ENCODE data around the gene S100A10.

Gene S100A10

DNA sequence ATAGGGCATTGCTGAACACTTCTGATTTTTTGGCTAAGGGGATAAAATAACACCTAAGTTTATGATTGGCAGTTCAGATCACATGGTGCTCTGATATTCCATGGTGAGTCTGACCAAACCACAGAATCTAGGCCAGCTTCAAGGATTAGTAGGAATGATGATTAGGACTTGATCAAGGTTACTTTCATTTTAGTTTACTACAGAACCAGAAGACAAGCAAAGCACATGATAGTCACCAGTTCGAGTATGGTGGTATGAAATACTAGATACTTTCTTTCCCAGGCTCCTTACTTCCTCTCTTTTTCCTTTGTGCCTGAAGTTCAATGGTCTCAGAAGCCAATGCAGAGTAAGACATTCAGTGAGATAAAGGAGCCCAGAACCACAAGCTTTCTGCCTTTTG lies 26.6 kb downstream of the S100A10 start:
- no peaks in the 10 kb centered on the region for H3K79me2 ChIP-seq (ENCODE audit: insufficient read depth, low read length)
- H3K4me2 ChIP-seq (ENCODE audit: insufficient read depth, low read length): no peak overlapping the region
- H3K27me3 ChIP-seq (ENCODE audit: insufficient read depth, low read length, poor library complexity): peaks cover 8% of the 10 kb centered on the region
- H3K4me3 ChIP-seq (ENCODE audit: low read depth in 1 of 2, low read length in 2 of 2): no peak overlapping the region
- no peaks in the 10 kb centered on the region for H3K36me3 ChIP-seq (ENCODE audit: insufficient read depth, low read length)
- no peaks in the 10 kb centered on the region for H3K9me3 ChIP-seq (ENCODE audit: insufficient read depth, low read length, severe bottlenecking)
- H4K20me1 ChIP-seq (ENCODE audit: insufficient read depth, low read length): no peaks in the 10 kb centered on the region
- no peak overlapping the region for H3K9ac ChIP-seq (ENCODE audit: low read depth, low read length)
- ATAC-seq (ENCODE audit: insufficient read depth, low read depth) (no peak), DNase-seq (no peak)
- H3K27ac ChIP-seq (ENCODE audit: low read length): no peak overlapping the region
- no peak overlapping the region for H2AFZ ChIP-seq (ENCODE audit: low read depth, low read length)
- peaks cover 11% of the 10 kb centered on the region for H3K4me1 ChIP-seq (ENCODE audit: insufficient read depth, low read length)
- TF ChIP-seq, protein P1, sequence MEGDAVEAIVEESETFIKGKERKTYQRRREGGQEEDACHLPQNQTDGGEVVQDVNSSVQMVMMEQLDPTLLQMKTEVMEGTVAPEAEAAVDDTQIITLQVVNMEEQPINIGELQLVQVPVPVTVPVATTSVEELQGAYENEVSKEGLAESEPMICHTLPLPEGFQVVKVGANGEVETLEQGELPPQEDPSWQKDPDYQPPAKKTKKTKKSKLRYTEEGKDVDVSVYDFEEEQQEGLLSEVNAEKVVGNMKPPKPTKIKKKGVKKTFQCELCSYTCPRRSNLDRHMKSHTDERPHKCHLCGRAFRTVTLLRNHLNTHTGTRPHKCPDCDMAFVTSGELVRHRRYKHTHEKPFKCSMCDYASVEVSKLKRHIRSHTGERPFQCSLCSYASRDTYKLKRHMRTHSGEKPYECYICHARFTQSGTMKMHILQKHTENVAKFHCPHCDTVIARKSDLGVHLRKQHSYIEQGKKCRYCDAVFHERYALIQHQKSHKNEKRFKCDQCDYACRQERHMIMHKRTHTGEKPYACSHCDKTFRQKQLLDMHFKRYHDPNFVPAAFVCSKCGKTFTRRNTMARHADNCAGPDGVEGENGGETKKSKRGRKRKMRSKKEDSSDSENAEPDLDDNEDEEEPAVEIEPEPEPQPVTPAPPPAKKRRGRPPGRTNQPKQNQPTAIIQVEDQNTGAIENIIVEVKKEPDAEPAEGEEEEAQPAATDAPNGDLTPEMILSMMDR (IDR thresholded peaks at IDR 0.05; ENCODE audit: borderline replicate concordance, extremely low read depth, low read length, poor library complexity, severe bottlenecking): no peak
- no peak for TF ChIP-seq EZH2 (IDR thresholded peaks at IDR 0.05; ENCODE audit: borderline replicate concordance, low read depth, low read length, severe bottlenecking)

GRCh38 chr1:151966061-151966460 lies 27.6 kb downstream of the S100A10 start:
- Histone ChIP-seq H3K4me2 (ENCODE audit: insufficient read depth, low read length) (no peak overlapping the region), H3K4me1 (ENCODE audit: insufficient read depth, low read length) (peaks cover 11% of the 10 kb centered on the region), H4K20me1 (ENCODE audit: insufficient read depth, low read length) (no peaks in the 10 kb centered on the region), H3K4me3 (ENCODE audit: low read depth in 1 of 2, low read length in 2 of 2) (no peak overlapping the region), H3K79me2 (ENCODE audit: insufficient read depth, low read length) (no peaks in the 10 kb centered on the region), H2AFZ (ENCODE audit: low read depth, low read length) (no peak overlapping the region), H3K9me3 (ENCODE audit: insufficient read depth, low read length, severe bottlenecking) (no peaks in the 10 kb centered on the region), H3K27me3 (ENCODE audit: insufficient read depth, low read length, poor library complexity) (peaks cover 8% of the 10 kb centered on the region), H3K36me3 (ENCODE audit: insufficient read depth, low read length) (no peaks in the 10 kb centered on the region), H3K27ac (ENCODE audit: low read length) (no peak overlapping the region), H3K9ac (ENCODE audit: low read depth, low read length) (no peak overlapping the region)
- ATAC-seq (ENCODE audit: insufficient read depth, low read depth) (no peak), DNase-seq (no peak)
- TF ChIP-seq EZH2 (IDR thresholded peaks at IDR 0.05; ENCODE audit: borderline replicate concordance, low read depth, low read length, severe bottlenecking): no peak
- TF ChIP-seq, protein P1 (IDR thresholded peaks at IDR 0.05; ENCODE audit: borderline replicate concordance, extremely low read depth, low read length, poor library complexity, severe bottlenecking): no peak

DNA sequence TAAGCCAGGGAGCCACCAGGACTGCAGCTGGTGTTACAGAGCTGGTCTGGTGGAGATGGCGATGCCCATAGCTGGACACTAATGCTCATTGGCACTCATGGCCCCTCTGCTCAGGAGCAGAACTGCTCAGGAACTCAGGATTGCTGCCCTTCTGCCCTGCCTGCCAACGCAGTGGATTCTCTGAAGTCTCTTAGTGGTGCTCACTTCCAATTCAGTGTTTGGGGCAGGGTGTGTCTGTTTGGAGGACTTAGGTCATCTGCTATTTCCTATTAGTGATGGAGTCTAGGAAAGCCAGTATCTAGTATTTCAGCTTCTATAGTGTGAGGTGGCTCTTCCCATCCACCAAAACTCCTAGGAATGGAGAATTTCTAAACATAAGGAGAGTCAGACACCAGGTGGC lies 29.1 kb downstream of the S100A10 start:
- DNase-seq (no peak), ATAC-seq (ENCODE audit: insufficient read depth, low read depth) (no peak)
- Histone ChIP-seq H3K4me3 (ENCODE audit: low read depth in 1 of 2, low read length in 2 of 2) (no peak overlapping the region), H3K27ac (ENCODE audit: low read length) (no peak overlapping the region), H4K20me1 (ENCODE audit: insufficient read depth, low read length) (no peaks in the 10 kb centered on the region), H3K9me3 (ENCODE audit: insufficient read depth, low read length, severe bottlenecking) (no peaks in the 10 kb centered on the region), H2AFZ (ENCODE audit: low read depth, low read length) (no peak overlapping the region), H3K79me2 (ENCODE audit: insufficient read depth, low read length) (no peaks in the 10 kb centered on the region), H3K4me2 (ENCODE audit: insufficient read depth, low read length) (no peak overlapping the region), H3K27me3 (ENCODE audit: insufficient read depth, low read length, poor library complexity) (peaks cover 8% of the 10 kb centered on the region), H3K4me1 (ENCODE audit: insufficient read depth, low read length) (peaks cover 11% of the 10 kb centered on the region), H3K9ac (ENCODE audit: low read depth, low read length) (no peak overlapping the region), H3K36me3 (ENCODE audit: insufficient read depth, low read length) (no peaks in the 10 kb centered on the region)
- TF ChIP-seq EZH2 (IDR thresholded peaks at IDR 0.05; ENCODE audit: borderline replicate concordance, low read depth, low read length, severe bottlenecking): no peak
- TF ChIP-seq, protein P1 (IDR thresholded peaks at IDR 0.05; ENCODE audit: borderline replicate concordance, extremely low read depth, low read length, poor library complexity, severe bottlenecking): no peak

- ATAC-seq (ENCODE audit: insufficient read depth, low read depth) (no peak), DNase-seq (no peak)
- Histone ChIP-seq H3K4me2 (ENCODE audit: insufficient read depth, low read length) (no peak overlapping the region), H3K9me3 (ENCODE audit: insufficient read depth, low read length, severe bottlenecking) (no peaks in the 10 kb centered on the region), H3K9ac (ENCODE audit: low read depth, low read length) (no peak overlapping the region), H3K79me2 (ENCODE audit: insufficient read depth, low read length) (no peaks in the 10 kb centered on the region), H3K4me1 (ENCODE audit: insufficient read depth, low read length) (peaks cover 8% of the 10 kb centered on the region), H3K27me3 (ENCODE audit: insufficient read depth, low read length, poor library complexity) (peaks cover 13% of the 10 kb centered on the region), H4K20me1 (ENCODE audit: insufficient read depth, low read length) (no peaks in the 10 kb centered on the region), H3K36me3 (ENCODE audit: insufficient read depth, low read length) (no peaks in the 10 kb centered on the region), H2AFZ (ENCODE audit: low read depth, low read length) (no peak overlapping the region), H3K4me3 (ENCODE audit: low read depth in 1 of 2, low read length in 2 of 2) (no peak overlapping the region), H3K27ac (ENCODE audit: low read length) (no peak overlapping the region)
- TF ChIP-seq, protein P1 (IDR thresholded peaks at IDR 0.05; ENCODE audit: borderline replicate concordance, extremely low read depth, low read length, poor library complexity, severe bottlenecking): no peak
- no peak for TF ChIP-seq EZH2 (IDR thresholded peaks at IDR 0.05; ENCODE audit: borderline replicate concordance, low read depth, low read length, severe bottlenecking)
Measured at GRCh38 chr1:151963288-151963687, 30.4 kb downstream of the S100A10 start.
